IPS DF 4.7 (cell line): ENCODE measurements around the gene FSIP1.

Experiments
- DNase-seq: peaks from one replicate; pipeline ENCODE4 v3.0.0-alpha.2; 2013; ENCODE audit warnings: low spot score; ENCODE audit errors: extremely low read depth

Gene FSIP1

DNA sequence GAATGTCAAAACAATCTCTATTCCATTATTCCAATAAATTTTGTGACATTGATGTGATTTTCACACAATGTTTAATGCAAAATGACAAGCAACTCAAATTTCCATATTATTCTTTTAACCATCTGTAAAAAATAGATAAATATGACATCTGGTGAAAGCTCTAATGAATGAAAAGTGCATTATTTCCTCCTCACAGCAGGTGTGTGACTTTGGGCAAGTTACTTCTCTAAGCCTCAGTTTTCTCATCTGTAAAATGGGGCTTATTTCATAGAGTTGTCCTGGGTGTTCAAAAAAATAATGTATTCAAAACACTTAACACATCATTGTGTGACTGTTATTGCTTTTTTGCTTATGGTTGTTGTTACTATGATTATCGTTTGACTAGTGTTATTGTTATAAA is 131.3 kb downstream of the FSIP1 start:
- no peak for DNase-seq

DNA sequence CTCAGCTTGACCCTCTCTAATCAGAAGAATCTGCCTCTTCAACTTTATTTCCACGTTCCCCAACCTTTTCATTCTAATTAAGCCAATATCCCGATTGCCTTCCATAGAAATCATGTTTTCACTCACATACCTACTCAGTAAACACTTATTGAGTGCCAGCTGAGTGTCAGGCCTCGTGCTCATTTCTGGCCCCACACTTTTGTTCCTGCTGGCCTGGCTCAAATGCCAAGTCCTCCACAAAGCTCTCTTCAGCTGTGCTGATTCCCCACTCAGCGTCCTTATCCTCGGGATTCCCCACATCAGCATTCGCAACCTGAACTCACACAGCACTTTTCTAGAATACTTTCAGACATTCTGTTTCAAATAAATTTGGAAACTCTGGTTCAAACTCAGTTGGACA is 132.9 kb downstream of the FSIP1 start:
- no peak for DNase-seq

DNA sequence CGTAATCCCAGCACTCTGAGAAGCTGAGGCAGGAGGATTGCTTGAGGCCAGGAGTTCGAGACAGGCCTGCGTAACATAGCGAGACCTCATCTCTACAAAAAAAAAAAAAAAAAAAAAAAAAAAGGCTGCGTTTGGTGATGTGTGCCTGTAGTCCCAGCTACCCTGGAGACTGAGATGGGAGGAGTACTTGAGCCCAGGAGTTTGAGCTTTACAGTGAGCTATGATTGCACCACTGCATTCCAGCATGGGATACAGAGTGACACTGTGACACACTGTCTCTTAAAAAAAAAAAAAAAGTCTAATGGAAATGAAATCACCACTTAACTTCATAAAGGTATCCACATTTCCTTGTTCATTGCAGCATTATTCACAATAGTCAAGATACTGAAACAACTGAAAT is 136.2 kb downstream of the FSIP1 start:
- no peak for DNase-seq

DNA sequence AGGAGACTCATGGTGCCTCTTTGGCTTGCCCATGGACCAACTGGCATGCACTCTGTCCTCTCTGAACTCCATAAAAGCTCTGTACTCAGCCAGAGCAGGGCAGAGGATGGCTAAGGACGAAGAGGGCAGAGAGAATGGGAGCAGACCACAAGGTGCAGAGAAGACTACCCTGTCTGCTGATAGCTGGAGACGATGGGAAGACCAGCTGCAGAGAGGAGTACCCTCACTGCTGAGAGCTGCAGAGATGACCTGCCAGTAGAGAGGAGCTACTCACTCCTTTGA is 136.7 kb downstream of the FSIP1 start:
- no peak for DNase-seq

DNA sequence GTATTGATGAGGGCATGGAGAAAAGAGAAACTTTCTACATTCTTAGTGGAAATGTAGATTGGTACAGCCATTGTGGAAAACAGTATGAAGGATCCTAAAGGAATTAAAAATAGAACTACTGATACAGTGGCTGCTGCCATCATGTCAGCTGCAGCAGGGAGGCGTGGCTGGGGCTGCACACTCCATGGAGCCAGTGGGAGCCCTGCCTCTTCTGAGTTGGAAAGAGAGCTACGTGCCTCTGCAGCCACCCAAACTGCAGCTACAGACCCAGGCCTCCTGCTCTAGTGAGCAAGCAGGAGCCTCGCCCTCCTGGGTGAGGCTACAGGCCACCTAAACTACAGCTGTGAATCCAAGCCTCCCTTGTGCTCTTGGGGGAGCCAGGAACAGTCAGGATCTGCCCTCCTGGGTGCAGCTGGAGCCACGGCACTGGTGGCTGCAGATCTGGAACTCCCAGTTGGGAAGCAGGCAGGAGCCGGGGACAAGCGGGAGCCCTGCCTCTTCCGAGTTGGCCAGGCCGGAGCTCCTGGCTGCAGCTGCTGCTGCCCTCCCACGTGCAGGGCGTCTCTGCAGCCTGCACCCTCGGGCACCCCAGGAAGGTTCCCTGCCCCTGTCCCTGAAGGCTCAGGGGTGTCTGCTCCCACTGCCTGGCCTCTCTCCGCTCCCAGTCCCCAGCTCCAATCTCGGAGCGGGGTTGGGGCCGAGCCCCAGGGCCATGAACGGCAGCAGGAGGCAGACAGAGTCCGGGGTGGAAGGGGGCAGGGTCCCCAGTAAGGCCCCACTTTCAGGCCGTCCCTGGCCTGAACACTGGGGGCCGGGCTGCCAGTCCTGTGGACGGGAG is 137.3 kb downstream of the FSIP1 start:
- no peak for DNase-seq

DNA sequence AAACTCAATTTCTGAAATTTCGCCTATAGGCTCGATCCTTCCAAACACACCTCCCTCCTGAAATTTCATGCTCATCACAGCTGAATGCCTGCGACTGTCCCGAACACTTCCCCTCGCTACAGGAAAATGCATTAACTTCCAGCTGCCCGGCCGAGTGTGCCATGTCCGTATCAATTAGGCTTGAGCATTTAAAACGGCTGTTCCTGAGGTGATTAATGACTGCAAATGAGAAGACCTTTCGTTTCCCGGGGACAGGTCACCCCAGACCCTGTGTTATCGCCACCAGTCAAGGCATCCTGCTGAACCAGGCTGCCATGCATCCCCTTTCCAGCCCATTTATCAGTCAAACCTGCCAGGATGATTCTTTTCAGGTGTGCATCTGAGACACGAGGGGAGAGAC is 138.5 kb downstream of the FSIP1 start:
- no peak for DNase-seq

DNA sequence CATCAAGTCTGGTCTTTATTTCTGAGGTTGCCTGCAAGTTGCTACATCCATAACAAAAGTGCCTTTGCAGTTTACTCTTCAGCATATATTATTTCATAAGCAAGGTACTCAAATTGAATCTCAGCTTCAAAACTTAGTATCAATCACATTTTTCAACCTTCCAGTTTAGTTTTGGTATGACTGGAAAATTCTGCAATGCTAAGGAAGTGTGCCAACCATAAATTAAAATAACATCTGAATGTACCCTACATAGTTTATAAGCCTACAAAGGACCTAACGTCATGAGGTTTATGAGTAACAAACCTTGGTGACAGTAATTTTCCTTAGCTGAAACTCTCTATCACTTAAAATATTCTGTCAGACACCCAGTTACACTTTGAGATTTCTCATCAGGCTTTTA is 138.9 kb downstream of the FSIP1 start:
- DNase-seq = no peak

DNA sequence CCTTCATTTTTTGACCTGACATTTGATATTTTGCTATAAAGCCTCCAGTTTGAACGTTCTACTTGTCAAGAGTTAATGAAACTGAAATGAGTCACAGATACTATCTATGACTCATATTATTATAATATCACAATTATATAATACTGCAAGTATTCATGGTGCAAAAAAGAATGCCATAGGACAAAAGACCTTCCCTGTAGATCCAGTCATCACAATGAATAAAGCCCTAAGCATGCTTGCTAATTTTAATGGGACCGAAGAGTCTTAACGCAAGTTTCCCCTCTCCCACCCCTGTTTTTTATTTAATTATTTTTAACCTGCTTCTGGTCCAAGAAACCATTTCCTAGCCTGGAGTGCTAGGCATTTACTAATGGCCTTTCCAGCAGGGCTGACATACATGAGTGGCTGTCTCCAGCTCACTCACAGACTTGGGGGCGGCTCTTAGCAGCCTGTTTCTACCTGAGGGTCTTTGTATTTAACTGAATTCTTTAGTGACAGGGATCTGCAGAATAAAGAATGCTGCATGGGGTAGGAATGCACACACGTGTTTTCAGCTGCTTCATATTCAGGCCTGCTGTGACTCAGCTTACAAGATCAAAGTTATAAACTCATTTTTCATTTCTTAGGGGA is 140.5 kb downstream of the FSIP1 start:
- DNase-seq = no peak

DNA sequence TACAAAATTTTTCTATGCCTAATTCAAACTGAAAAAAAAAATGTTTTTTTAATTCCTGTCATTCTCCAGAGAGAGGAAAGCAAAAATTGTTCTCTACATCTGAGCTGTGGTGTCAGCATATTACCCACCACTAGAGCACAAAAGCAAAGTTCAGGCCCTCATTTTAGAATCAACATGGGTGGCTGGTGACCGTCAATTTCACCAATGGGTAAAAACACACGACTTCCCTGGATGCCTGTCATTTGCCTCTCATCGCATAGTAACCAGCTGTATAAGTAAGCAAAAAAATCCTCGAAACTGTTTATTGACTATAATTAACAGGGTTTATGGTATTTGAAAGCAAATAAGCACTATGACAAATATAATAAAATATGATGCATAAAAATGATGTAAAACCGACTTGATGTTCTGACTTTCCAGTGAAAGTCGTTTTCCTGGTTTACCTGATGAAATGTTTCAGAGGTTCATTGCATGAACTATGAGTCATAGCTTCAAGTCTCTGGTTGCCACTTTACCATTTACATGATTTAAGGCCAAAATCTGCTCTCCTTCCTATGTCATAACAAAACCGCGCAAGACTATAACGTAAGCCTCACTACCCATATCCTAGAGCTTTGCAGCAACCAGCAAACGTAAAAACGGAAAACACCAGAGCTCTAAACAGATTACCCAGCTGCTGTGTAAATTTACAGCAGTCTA is 141.3 kb downstream of the FSIP1 start:
- no peak for DNase-seq

DNA sequence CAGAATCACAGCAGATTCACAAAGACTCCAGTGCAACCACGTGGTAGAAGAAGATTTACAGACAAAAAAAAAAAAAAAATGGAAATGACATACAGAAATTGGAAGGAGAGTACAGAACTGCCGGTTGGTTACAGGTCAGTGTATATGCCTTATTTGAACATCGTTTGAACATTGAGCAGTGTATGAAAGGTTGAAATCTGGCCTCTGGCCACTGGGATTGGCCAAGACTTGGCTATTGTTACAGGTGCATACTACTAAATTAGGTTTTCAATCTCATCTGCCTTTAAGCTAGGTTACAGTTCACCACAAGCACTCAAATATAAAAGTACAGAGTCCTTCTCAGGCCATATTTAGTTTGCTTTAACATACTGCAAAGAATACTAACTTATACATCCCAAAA is 142.0 kb downstream of the FSIP1 start:
- DNase-seq = no peak

DNA sequence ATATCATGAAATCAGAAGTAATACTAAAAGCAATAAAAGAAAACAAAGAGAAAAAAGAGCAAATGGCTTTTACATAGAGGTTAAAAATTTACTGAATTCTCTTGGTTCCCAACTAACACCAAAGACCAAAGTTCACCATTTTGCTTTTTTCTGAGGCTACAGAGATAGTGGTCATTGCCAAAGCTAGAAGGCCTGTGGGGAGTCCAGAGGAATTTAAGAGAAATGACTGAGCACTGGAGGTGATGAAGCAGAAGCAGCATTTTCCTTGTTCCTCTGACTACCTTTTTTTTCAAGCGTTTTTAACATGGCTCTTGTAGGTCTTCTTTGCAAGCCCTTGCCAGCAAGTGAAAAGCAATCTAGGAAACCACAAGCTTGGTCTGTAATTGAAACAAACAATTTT is 143.6 kb downstream of the FSIP1 start:
- no peak for DNase-seq

DNA sequence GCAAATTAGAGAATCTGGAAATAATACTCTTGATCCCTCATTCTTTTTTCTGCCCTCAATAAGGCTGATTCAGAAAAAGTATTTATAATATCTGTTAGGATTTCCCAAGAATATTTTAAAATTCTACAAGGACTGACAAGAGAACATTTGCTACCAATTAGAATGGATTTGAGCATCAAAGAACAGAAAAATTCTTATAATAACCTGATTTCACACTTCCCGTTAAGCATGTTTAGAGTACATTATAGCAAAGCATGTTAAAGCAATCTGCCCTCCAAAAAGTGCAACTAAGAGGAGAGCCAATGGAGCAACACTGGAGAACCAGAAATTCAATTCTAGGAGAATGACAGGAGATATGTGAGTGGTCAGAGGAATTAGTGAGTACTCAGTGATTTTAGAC is 144.6 kb downstream of the FSIP1 start:
- DNase-seq = no peak

DNA sequence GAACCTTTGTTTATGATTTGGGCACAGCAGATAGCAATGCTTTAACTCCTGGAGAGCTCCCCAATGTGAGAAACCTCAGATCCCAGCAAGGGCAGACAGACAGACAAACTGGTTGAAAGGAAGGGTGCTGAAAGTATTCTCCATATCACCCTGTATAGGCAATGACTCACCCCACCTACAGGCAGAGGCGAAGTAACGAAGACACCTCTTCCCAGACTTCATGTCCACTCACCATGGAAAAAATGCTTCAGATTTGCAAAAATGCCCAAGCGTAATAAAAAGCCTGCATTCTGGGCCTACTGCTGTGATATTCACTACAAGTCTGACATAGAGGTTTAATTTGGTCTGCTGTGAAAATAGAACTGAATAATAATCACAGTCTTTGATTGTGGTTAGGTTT is 151.3 kb downstream of the FSIP1 start:
- no peak for DNase-seq

DNA sequence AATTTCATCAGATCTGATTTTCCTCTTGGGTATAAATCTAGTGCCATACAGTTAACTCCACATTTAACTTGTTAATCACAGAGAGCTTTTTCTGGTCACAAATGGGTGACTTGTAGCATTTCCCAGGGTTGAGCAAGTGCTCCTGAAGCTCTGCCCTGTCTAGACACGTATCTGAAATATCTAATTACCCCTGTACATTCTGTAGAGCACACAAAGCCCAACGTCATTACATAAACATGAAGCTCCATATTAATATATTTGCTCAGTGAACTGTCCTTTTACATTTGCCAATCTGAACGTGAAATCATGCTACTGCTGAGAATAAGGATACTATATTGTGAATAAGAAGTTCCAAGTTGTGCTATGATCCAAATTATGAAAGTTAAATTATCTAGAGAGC is 152.7 kb downstream of the FSIP1 start:
- DNase-seq = no peak

DNA sequence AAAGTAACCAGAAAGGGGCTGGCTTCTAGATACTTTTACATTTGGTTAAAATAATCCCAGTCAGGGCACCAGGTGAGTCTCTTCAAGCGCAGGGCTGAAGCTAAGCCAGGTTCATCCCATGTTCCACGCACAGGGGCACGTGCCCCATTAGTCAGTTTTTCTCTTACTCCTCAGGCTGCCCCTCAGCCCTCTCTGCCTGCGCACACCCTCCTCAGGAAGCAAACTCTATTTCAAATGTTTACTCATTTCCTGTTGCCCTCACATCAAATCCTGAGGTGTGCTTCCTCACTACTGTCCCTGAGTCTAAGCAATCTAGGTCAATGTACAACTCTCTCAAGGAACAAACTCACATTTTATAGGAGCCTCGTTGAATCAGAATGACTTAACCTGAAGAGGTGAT is 153.3 kb downstream of the FSIP1 start:
- no peak for DNase-seq

DNA sequence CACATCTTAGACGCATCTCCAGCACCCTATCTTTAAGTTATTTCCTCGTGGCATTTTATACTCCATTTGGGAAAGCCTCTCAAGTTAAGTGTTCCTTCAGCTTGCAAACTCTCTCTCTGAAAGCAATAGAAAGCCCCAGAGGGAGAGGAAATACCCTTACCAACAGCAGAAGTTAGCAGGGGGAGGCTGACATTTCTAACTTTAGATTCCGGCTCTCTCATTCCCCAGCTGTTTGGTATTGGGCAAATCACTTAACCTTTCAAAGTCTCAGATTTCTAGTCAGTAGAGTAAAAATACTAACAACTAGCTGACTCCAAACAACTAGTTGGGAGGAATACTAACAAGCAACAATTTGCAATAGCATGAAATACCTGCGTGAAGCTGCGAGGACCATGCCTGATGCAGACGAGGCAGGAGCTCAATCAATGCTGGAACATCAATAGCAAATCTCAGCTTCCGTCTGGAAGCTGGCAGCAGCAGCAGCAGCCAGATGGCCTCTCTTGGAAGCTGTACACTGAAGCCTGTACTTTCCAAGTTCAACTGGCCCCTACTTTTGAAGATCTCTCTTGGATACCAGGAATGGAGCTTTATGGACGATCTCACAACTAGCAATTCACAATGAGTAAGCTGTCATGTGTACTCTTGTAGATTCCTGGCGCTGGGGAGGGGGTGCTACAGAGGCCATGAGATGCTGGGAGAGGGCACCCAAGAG is 153.9 kb downstream of the FSIP1 start:
- no peak for DNase-seq

DNA sequence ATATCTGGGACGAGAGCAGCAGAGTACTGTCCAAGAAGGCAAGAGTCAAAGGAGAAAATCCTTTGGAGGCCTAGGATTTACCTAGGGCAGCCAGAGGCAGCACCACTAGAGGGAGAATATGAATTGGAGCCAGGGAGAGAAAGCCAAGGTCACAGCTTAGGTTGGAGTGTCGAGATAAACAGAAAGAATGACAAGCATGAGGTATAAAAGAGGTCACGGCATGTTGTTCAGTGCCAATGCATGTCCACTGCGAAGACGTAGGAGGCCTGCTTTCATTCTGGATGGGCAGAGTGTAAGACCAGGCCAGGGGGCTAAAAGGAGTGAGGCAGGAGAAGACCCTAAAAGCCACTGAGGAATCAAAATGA is 154.5 kb downstream of the FSIP1 start:
- no peak for DNase-seq

DNA sequence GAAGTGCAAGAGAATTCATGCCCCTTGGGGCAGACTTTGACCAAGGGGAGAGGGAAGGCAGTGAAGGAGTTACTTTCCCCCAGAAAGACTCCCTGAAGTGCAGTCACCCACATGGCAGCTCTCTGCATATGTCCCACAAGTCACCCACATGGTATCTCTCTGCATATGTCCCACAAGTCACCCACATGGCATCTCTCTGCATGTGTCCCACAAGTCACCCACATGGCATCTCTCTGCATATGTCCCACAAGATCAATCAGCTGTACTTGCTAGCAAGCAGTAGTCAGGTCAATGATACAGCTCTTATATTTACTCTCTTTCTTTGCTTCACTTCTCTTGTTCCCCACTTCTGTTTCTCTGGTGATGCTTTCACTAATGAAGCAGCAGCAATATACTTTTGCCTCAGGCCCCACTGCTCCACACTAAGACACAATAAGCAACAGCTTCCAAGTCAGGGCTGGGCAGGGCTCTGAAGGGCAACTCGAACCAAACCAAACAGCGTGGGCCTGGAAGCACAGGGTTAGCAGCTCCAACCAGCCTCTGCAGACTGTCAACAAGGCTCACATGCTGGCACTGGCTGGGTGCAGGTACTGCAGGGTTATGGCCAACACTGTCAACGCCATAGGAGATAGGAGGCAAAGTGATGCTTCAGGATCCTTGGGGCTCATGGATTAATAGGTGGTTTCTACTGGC is 155.0 kb downstream of the FSIP1 start:
- DNase-seq = no peak

DNA sequence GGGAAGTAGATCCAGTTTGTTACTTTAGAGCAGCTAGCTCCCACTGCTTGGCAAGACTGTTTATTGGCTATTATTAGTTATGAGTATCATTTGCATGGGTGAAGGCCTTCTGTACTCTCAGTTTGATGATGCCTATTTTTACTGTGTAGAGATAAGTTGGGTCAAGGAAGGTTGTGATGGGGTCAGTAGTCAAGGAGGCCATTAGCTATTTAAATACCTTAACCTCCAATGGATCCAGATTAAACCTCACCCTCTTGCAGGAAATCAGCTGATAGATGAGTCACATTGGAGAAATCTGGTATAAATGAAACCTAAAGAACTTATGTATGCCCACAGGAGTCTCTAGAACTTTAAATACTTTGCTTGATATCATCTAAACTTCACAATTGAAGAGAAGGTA is 156.8 kb downstream of the FSIP1 start:
- DNase-seq = no peak

DNA sequence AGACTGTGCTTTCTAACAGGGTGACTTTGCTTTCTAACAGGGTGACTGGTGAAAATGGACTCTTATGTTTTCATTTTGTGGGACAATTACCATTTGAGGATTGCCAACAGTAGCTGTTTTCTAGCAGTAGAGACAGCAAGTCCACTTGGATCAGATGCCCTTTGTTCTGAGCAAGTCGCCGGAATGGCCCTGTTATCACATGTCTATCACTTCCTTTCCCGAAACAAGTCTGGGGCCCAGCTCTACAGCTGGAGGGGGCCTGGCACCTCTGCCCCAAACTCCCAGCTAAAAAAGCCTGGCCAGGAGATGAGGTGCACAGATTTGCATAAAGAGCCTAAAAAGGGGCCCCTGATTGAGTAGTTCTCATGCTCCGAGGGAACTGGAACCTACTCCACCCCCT is 157.2 kb downstream of the FSIP1 start:
- DNase-seq = no peak

DNA sequence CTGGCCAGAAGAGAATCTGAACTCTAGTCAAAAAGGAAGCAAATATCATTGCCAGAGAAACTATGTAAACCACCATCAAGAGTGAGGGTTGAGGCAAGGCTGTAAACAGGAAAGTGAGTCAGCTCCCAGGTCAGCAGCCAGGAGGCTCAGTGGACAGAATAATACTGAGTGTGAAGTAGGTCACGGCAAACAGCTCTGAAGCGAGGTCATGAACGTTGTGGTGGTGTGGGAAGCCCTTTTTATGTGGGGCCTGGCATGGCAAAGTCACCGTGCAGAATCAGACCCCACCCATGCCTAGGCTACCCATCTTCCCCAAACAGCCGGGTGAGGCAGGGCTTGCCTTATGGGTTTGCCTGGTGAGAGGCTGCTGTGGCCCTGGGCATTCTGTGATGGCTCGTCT is 157.8 kb downstream of the FSIP1 start:
- DNase-seq = no peak

DNA sequence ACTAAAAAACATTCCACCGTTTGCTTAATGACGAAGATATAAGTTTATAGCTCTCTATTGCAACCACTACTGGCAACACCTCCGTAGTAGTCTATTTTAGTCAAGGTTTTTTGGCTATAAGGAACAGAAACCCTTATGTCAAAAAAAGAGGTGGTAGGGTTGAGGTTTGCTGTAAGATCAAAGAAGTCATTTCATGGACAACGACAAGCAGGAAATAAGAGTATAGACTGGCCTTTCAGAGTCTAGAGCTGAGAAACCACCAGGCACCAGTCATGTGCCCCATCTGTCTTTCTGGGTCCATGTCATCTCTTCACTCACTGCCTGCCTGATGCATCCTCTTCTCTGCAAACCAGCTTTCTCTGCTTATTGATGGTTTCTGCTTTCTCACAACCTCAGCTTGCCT is 159.1 kb downstream of the FSIP1 start:
- no peak for DNase-seq
